Liver (tissue), 9 donors: ENCODE measurements around the gene ADPGK. TPM values are rescaled to one million over a fixed set of nuclear protein-coding genes. Genes with fewer than 3 reads are reported as not detected.

Experiments
- DNase-seq: peaks from one replicate; pipeline ENCODE4 v3.0.0-alpha.2; 2017; ENCODE audit warnings: low spot score
- H3K27ac ChIP-seq, 2 donors: one replicate each; pipeline ENCODE4 v1.7.0; 2013; ENCODE audit warnings: inconsistent platforms in 2 of 2, low read length in 2 of 2, control low read depth in 1 of 2, low read depth in 1 of 2, mild to moderate bottlenecking in 1 of 2
- H3K27me3 ChIP-seq, 4 donors: one replicate each; pipeline versions ENCODE4 v1.6.1 to v1.7.0; 2013; ENCODE audit warnings: low read length in 3 of 4, inconsistent platforms in 1 of 4, mild to moderate bottlenecking in 1 of 4, moderate library complexity in 1 of 4; ENCODE audit not compliant: control insufficient read depth in 4 of 4, insufficient read depth in 4 of 4
- H3K36me3 ChIP-seq, 4 donors: one replicate each; pipeline versions ENCODE4 v1.6.1 to v1.7.0; 2013; ENCODE audit warnings: low read length in 3 of 4, mild to moderate bottlenecking in 3 of 4, low read depth in 1 of 4, moderate library complexity in 1 of 4; ENCODE audit not compliant: control insufficient read depth in 4 of 4, insufficient read depth in 3 of 4
- H3K4me1 ChIP-seq, 4 donors: one replicate each; pipeline versions ENCODE4 v1.6.1 to v1.7.0; 2013; ENCODE audit warnings: low read length in 3 of 4, mild to moderate bottlenecking in 3 of 4, moderate library complexity in 1 of 4; ENCODE audit not compliant: control insufficient read depth in 4 of 4, insufficient read depth in 4 of 4
- H3K4me3 ChIP-seq, 3 donors: one replicate each; pipeline versions ENCODE4 v1.6.1 to v1.7.0; 2013; ENCODE audit warnings: low read length in 3 of 3, control low read depth in 1 of 3, low read depth in 1 of 3, mild to moderate bottlenecking in 1 of 3
- H3K9ac ChIP-seq, 2 donors: one replicate each; pipeline ENCODE4 v1.7.0; 2013; ENCODE audit warnings: low read length in 2 of 2, mild to moderate bottlenecking in 2 of 2, moderate library complexity in 2 of 2, control low read depth in 1 of 2, low read depth in 1 of 2
- H3K9me3 ChIP-seq, 4 donors: one replicate each; pipeline versions ENCODE4 v1.6.1 to v1.7.0; 2013; ENCODE audit warnings: low read length in 3 of 4; ENCODE audit not compliant: control insufficient read depth in 4 of 4
- ATF3 ChIP-seq: IDR thresholded peaks from 2 replicates; pipeline ENCODE4 v1.6.1; 2016; ENCODE audit warnings: antibody characterized with exemption
- CTCF ChIP-seq: fragments of 150-350 bp; IDR thresholded peaks from 2 replicates; pipeline ENCODE4 v1.5.1; 2017; ENCODE audit warnings: improper control_type of control experiment, low read depth, low read length; ENCODE audit not compliant: missing input control
- EGR1 ChIP-seq, 2 donors: IDR thresholded peaks; 2 replicates each; pipeline ENCODE4 v1.6.1; 2016 to 2018; ENCODE audit warnings: antibody characterized with exemption in 2 of 2, low read depth in 2 of 2
- FOXA1 ChIP-seq: IDR thresholded peaks from 2 replicates; pipeline ENCODE4 v1.6.1; 2016; ENCODE audit warnings: antibody characterized with exemption
- FOXA2 ChIP-seq: IDR thresholded peaks from 2 replicates; pipeline ENCODE4 v1.6.1; 2016; ENCODE audit warnings: antibody characterized with exemption
- HNF4A ChIP-seq, 2 donors: conservative IDR thresholded peaks; 2 replicates each; pipeline ENCODE4 v1.6.1; 2016; ENCODE audit warnings: antibody characterized with exemption in 2 of 2, mild to moderate bottlenecking in 2 of 2
- HNF4G ChIP-seq: IDR thresholded peaks from 2 replicates; pipeline ENCODE4 v1.6.1; 2016; ENCODE audit warnings: antibody characterized with exemption
- JUND ChIP-seq, 2 donors: IDR thresholded peaks; 2 replicates each; pipeline ENCODE4 v1.6.1; 2016; ENCODE audit warnings: antibody characterized with exemption in 2 of 2
- MAX ChIP-seq: IDR thresholded peaks from 2 replicates; pipeline ENCODE4 v1.6.1; 2016; ENCODE audit warnings: antibody characterized with exemption
- NR2F2 ChIP-seq: IDR thresholded peaks from 2 replicates; pipeline ENCODE4 v1.6.1; 2016; ENCODE audit warnings: antibody characterized with exemption
- RAD21 ChIP-seq, 2 donors: IDR thresholded peaks; 2 replicates each; pipeline ENCODE4 v1.6.1; 2016; ENCODE audit warnings: antibody characterized with exemption in 2 of 2, mild to moderate bottlenecking in 2 of 2
- REST ChIP-seq: IDR thresholded peaks from 2 replicates; pipeline ENCODE4 v1.6.1; 2016; ENCODE audit warnings: antibody characterized with exemption, mild to moderate bottlenecking
- SP1 ChIP-seq: IDR thresholded peaks from 2 replicates; pipeline ENCODE4 v1.6.1; 2018; ENCODE audit warnings: antibody characterized with exemption, mild to moderate bottlenecking
- TAF1 ChIP-seq: conservative IDR thresholded peaks from 2 replicates; pipeline ENCODE4 v1.6.1; 2016; ENCODE audit warnings: antibody characterized with exemption, mild to moderate bottlenecking
- YY1 ChIP-seq: IDR thresholded peaks from 2 replicates; pipeline ENCODE4 v1.6.1; 2016; ENCODE audit warnings: antibody characterized with exemption, mild to moderate bottlenecking
- WGBS: extraction: QIAGEN DNeasy Blood & Tissue Kit; methylation state at CpG from one replicate; pipeline ENCODE4 v1.1.7; 2013; 5-methylcytosine and 5-hydroxymethylcytosine counted together
- polyA plus RNA-seq, 2 donors: library from polyadenylated mRNA; stranded (reverse) in 1 of 2; unstranded in 1 of 2; fragments of 200-250 nt in 1 of 2; fragments of >200 nt in 1 of 2; fragmentation: Nextera tagmentation in 1 of 2; extraction: Ambion mirVana in 1 of 2; gene quantifications; one replicate each; pipeline versions ENCODE4 v1.2.1 to v1.2.3, GENCODE V29; 2013 to 2015
- total RNA-seq, 2 donors: library from RNA; depleted of rRNA; stranded (reverse); fragments of >200 nt; gene quantifications; one replicate each; pipeline ENCODE4 v1.2.3, GENCODE V29; 2014
- donor health status: healthy.
- donor health status: healthy.
- donor health status: healthy.
- donor health status: healthy.
- donor health status: healthy.

The ADPGK gene
- total and polyA plus RNA-seq, 4 donors, result 12.2 to 35.5 (median 20.0) TPM

- DNase-seq, result no peak
- Histone ChIP-seq H3K9me3 (no peaks in the 10 kb centered on the region), H3K4me1 (peaks cover 5 to 10% (median 7%) of the 10 kb centered on the region in 4 donors), H3K27ac (no peak overlapping the region), H3K9ac (peak overlapping the region in 1 of 2 donors; percentile 71), H3K36me3 (no peaks in the 10 kb centered on the region), H3K4me3 (peak overlapping the region; percentile 58 to 68 (median 63)), H3K27me3 (peaks cover 0 to 2% (median 0%) of the 10 kb centered on the region in 4 donors)
- TF ChIP-seq REST, result no peak
- TF ChIP-seq CTCF, result no peak
- no peak for TF ChIP-seq TAF1
- no peak for TF ChIP-seq SP1
- WGBS, result 24% methylated on average over 12 of the region's 12 CpGs
These were observed 13.8 kb upstream of the ADPGK start for GRCh38 chr15:72797338-72797689.

GRCh38 chr15:72796515-72797337, 13.2 kb upstream of the ADPGK start:
- 8% methylated on average over 72 of the region's 72 CpGs for WGBS
- TF ChIP-seq ATF3, result no peak
- TF ChIP-seq CTCF, result peak; percentile 49
- TF ChIP-seq RAD21 (IDR thresholded peaks at IDR 0.05), result peak in 1 of 2 donors; percentile 48
- no peaks in the 10 kb centered on the region for H3K36me3 ChIP-seq
- H3K4me3 ChIP-seq, result peak overlapping the region; percentile 58 to 68 (median 63)
- no peaks in the 10 kb centered on the region for H3K9me3 ChIP-seq
- no peak overlapping the region for H3K27ac ChIP-seq
- peaks cover 0 to 2% (median 0%) of the 10 kb centered on the region in 4 donors for H3K27me3 ChIP-seq
- H3K4me1 ChIP-seq, result peaks cover 5 to 10% (median 7%) of the 10 kb centered on the region in 4 donors
- H3K9ac ChIP-seq, result peak overlapping the region in 1 of 2 donors; percentile 71
- no peak for DNase-seq

- no peak for DNase-seq
- Histone ChIP-seq H3K27me3 (peaks cover 0 to 2% (median 0%) of the 10 kb centered on the region in 4 donors), H3K9ac (no peak overlapping the region), H3K4me3 (peak overlapping the region in 1 of 3 donors; percentile 29), H3K9me3 (no peaks in the 10 kb centered on the region), H3K27ac (no peak overlapping the region), H3K4me1 (peaks cover 5 to 10% (median 7%) of the 10 kb centered on the region in 4 donors), H3K36me3 (no peaks in the 10 kb centered on the region)
- TF ChIP-seq FOXA2 (no peak), HNF4G (no peak), MAX (no peak), EGR1 (IDR thresholded peaks at IDR 0.05; ENCODE audit: low read depth in 2 of 2) (no peak), YY1 (no peak), CTCF (no peak), HNF4A (conservative IDR thresholded peaks at IDR 0.05) (no peak), NR2F2 (no peak), JUND (IDR thresholded peaks at IDR 0.05) (no peak), FOXA1 (no peak), RAD21 (IDR thresholded peaks at IDR 0.05) (no peak)
- 69% methylated on average over 7 of the region's 7 CpGs for WGBS
These were observed 12.6 kb upstream of the ADPGK start for GRCh38 chr15:72796210-72796514.
